Stimulated activated CD4-positive, alpha-beta T cell treated with anti-CD3 and anti-CD28 coated beads, Interleukin-1b, Interleukin-23, amount 100 ng/mL, for 48 hours (primary cell): ENCODE results near the gene UGT1A4.
A peak's percentile ranks its signal among the peaks of the same experiment; 100 is the strongest.
"Not testable (repeated sequence)": the region's sequence is repeated elsewhere in the genome, so short reads cannot be mapped to it uniquely, and the experiment has no call there.

Experiments used
- DNase-seq: peaks from one replicate; pipeline ENCODE4 v3.0.0-alpha.2; 2020

The UGT1A4 gene

GRCh38 chr2:233700028-233700635 is 18.4 kb upstream of the UGT1A4 start:
- DNase-seq, result no peak

DNA sequence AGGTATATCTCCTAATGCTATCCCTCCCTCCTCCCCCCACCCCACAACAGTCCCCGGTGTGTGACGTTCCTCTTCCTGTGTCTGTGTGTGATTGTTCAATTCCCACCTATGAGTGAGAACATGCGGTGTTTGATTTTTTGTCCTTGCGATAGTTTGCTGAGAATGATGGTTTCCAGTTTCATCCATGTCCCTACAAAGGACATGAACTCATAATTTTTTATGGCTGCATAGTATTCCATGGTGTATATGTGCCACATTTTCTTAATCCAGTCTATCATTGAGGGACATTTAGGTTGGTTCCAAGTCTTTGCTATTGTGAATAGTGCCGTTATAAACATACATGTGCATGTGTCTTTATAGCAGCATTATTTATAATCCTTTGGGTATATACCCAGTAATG is 17.7 kb upstream of the UGT1A4 start:
- not testable (repeated sequence) for DNase-seq

DNA sequence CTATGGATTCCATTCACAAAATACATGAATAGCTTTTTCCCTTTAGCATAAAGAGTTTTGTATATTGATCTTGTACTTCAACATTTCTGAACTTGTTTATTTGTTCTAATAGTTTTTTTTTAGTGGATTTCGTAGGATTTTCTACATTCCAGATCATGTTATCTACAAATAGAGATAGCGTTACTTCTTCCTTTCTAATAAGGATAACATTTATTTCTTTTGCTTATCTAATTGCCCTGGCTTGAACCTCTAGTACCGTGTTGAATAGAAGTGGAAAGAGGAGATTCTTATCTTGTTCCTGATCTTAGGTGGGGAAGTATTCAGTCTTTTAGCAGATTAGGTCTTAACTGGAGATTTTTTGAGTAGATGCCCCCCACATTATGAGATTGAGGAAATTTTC is 16.3 kb upstream of the UGT1A4 start:
- no peak for DNase-seq

DNA sequence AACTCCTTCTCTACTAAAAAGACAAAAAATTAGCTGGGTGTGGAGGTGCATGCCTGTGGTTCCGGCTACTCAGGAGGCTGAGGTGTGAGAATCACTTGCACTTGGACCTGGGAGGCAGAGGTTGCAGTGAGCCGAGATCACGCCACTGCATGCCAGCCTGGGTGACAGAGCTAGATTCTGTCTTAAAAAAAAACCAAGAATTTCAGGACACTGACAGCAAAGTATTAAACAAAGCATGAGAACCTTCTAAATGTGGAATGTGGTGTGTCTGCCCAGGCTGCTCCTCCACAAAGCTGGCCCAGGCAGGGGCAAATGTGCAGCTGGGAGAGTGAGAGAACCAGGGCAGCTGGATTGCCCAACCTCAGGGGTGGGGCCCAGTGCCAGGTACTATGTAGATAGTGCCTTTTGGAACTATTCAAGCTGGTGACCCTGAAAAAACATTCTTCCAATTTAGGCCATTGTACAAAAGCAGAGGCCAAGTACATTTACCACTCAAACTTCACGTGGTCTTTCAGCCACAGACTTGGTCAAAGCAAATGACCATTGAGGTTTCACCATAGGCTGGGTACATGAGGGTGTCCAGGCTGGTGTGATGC is 12.5 kb upstream of the UGT1A4 start:
- DNase-seq, result no peak

DNA sequence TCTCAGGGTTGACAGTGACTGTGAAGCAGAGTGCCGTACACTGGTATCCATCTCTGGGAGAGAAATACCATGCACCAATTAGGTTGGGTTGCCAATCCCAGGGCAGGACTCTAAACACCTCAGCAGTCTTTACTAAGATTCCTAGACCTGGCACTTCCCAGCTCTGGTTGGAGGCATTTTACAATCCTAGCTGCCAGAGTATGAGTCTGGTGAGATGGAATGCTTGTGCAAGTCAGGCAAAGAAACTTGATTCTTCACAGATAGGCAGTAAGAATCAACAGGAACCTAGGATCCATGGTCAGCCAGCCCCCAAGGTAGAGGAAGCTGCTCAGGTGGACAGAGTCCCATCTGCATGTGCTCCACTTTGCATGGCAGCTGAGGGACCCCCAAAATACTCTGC is 11.8 kb upstream of the UGT1A4 start:
- DNase-seq, result no peak

DNA sequence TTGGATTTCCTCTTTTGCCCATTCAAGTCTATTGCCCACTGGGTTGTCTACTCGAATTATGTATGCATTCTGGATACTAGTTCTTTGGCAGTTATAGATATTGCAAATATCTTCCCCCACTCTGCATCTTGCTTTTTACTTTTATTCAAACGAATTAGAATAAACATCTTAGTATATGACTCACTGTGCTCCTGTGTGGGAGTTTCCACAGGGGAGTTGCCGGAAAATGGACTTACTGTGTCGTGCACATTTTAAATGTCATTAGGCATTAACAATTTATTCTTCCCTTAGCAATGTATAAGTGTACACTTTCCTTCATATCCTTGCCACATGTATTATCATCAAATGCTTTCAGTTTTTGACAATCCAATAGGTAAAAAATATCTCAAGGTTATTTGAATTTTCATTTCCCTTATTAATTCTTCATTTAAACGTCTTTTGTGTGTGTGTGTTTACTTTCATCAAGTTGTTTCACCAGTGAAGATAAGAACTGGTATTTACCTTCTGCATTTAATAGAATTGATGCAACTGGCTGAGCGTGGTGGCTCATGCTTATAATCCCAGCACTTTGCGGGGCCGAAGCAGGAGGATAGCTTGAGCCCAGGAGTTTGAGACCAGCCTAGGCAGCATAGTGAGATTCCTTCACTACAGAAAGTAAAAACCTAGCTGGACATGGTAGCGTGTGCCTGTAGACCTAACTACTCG is 10.4 kb upstream of the UGT1A4 start:
- DNase-seq, result no peak

GRCh38 chr2:233708942-233709341 is 9.6 kb upstream of the UGT1A4 start:
- no peak for DNase-seq

DNA sequence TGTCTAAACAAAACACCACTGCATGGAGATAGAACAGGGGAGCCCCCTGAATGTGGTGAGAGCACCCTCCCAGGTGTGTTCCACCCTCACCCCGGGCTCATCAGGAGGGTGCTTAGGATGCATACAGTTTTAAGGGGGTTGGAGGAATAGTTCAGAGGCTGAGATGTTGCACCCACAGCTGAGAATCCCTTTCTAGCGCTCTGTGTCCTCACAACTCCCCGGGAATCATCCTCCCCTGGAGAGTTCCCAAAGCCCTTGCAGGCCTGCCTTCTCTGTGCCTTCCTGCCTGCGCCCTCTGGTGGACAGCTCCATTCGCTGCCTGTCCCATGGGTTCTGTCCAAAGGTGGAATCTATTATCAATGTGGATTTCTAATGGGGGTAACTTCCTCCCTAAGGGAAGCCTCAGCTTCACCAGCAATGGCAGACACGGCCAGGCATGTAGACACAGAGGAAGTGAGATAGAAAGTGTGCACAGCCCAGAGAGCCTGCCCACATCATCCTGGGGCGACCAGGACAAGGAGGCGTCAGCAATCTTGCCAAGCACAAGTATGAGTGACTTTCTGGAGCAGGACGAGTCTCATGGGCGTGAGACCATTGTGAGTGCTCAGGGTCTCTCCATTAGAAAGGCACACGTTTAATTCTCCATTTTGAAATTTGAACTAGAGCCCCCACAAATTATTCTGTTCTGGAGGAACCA is 7.1 kb upstream of the UGT1A4 start:
- peak; percentile 66 for DNase-seq

GRCh38 chr2:233712611-233713261 is 5.8 kb upstream of the UGT1A4 start, which contains the start of gene UGT1A5:
UGT1A5 (plus strand) TSS chr2:233712907; CDS start chr2:233712992, 85 bp downstream.
- no peak for DNase-seq

GRCh38 chr2:233713262-233713615 is 5.3 kb upstream of the UGT1A4 start:
- DNase-seq, result no peak

DNA sequence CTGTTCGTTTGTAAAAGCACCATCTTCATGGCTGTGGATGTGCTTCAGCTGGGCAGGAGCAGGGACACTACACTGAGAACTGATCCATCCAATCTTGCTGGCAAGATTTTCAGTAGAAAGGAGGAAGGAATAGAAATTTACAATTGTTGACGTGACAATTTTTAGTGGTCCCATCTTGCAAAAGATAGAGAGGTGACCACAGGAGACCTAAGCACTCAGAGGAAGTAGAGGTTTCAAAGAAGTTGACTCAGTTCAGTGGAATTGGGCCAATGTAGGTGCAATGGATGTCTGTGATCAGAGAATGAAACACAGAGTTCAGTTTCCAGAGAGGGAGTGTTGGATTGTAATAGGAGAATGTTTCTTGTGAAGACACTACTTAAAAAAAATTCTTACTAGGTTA is 4.4 kb upstream of the UGT1A4 start:
- no peak for DNase-seq

- no peak for DNase-seq
Observed at GRCh38 chr2:233728723-233729301, 10.3 kb downstream of the UGT1A4 start, which contains the start of gene UGT1A3. UGT1A3 (plus strand) TSS chr2:233729042; CDS start chr2:233729127, 85 bp downstream.

GRCh38 chr2:233736868-233737653 is 18.5 kb downstream of the UGT1A4 start:
- DNase-seq, result not testable (repeated sequence)

DNA sequence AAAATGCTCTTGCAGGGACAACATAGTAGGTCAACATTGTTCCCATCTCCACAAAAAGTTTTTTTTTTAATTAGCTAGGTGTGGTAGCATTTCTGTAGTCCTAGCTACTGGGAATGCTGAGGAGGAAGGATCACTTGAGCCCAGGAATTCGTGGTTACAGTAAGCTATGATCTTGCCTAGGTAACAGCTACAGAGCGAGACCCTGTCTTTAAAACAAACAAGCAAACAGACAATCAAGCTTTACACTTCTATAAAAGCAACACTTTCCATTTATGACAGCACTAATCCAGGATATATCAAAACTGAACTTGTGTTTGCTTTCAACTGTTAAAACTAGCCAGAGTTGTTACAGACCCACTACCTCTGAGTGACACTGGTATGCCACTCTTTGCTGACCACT is 22.3 kb downstream of the UGT1A4 start:
- no peak for DNase-seq

DNA sequence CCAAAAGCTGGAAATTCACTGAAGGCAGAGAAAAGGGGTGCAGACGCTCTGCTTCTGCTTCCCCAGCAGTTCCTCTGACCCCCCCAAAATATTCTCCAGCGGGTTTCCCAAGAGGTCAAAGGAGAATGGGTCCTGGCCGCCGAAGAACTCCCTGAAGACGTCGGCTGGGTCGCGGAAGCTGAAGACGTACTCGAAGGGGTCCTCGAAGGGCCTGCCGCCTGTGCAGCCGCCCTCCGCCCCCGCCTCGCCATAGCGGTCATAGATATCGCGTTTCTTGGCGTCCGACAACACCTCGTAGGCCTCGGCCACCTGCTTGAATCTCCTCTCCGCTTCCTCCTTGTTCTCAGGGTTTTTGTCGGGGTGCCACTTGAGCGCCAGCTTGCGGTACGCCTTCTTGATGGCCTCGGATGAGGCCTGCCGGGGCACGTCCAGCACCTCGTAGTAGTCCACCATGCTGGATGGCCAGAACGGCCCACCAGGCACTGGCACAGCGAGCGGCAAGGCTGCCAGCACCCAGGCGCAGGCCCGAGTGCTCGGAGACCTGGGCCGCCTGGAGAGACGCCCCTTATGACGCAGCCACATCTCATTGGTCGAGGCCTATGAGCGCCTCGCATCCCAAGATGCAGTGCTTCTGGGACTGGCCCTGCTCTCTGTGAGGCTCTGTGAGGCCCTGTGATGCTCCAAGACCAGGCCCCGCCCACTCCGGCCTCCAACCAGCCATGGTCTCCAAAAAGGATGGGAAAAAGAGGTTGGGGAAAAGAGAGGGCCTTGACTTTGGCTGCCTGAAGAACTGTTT is 25.1 kb downstream of the UGT1A4 start:
- no peak for DNase-seq

- no peak for DNase-seq
Observed at GRCh38 chr2:233745073-233745755, 26.7 kb downstream of the UGT1A4 start.

DNA sequence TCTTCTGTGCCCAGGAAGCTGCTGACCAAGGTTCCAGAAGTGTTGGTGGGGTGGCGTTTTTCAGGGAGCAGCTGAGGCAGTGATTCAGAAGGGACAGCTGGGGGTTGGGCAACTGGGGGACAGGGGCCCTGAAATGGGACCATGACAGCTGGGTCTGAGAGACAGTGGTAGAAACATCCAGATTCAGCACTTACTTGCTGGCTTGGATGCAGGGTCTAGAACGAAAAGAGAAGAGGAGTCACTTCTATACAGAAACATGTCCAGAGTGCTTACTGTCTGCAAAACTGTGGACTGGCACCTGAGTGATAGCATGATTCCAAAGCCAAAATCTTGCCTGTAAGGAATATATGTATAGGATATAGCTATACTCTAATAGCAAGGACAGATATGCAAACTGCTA is 27.3 kb downstream of the UGT1A4 start:
- not testable (repeated sequence) for DNase-seq

GRCh38 chr2:233746475-233747282 is 28.1 kb downstream of the UGT1A4 start:
- no peak for DNase-seq

DNA sequence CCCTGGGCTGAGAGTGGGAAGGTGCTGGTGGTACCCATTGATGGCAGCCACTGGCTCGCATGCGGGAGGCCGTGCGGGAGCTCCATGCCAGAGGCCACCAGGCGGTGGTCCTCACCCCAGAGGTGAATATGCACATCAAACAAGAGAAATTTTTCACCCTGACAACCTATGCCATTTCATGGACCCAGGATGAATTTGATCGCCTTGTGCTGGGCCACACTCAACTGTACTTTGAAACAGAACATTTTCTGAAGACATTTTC is 28.7 kb downstream of the UGT1A4 start:
- no peak for DNase-seq

- not testable (repeated sequence) for DNase-seq
Observed at GRCh38 chr2:233750689-233751088, 32.2 kb downstream of the UGT1A4 start.
